GM18517 (cell line): Measurements from ENCODE around the gene TAL1.
A peak's percentile ranks its signal among the peaks of the same experiment; 100 is the strongest.

Experiments used
- ATAC-seq: cut with Tn5 transposase; IDR thresholded peaks from one replicate; pipeline ENCODE4 v1.9.1; 2021; ENCODE audit warnings: mild to moderate bottlenecking, moderate library complexity; ENCODE audit not compliant: unreplicated experiment

Gene TAL1

GRCh38 chr1:47178020-47178419 lies 54.0 kb downstream of the TAL1 start:
- ATAC-seq, result no peak

- ATAC-seq, result peak; percentile 47
Measured at GRCh38 chr1:47175227-47175934, 56.6 kb downstream of the TAL1 start.

- ATAC-seq, result no peak
Measured at GRCh38 chr1:47174656-47175020, 57.4 kb downstream of the TAL1 start.

- no peak for ATAC-seq
Measured at GRCh38 chr1:47172782-47173181, 59.2 kb downstream of the TAL1 start.
